PC-9 (cell line): ENCODE results near the gene NOTCH3.

Source experiments
- EZH2 ChIP-seq: fragments of 200-600 bp; sonication (generic); IDR thresholded peaks from 2 replicates; pipeline ENCODE4 v1.8.0; 2017; ENCODE audit warnings: antibody characterized with exemption, low read depth
- TF ChIP-seq, protein P1 (sequence below): fragments of 200-600 bp; sonication (generic); conservative IDR thresholded peaks from 2 replicates; pipeline ENCODE4 v1.6.1; 2017; ENCODE audit warnings: mixed run types, antibody characterized with exemption, mild to moderate bottlenecking, moderate library complexity

DNA sequence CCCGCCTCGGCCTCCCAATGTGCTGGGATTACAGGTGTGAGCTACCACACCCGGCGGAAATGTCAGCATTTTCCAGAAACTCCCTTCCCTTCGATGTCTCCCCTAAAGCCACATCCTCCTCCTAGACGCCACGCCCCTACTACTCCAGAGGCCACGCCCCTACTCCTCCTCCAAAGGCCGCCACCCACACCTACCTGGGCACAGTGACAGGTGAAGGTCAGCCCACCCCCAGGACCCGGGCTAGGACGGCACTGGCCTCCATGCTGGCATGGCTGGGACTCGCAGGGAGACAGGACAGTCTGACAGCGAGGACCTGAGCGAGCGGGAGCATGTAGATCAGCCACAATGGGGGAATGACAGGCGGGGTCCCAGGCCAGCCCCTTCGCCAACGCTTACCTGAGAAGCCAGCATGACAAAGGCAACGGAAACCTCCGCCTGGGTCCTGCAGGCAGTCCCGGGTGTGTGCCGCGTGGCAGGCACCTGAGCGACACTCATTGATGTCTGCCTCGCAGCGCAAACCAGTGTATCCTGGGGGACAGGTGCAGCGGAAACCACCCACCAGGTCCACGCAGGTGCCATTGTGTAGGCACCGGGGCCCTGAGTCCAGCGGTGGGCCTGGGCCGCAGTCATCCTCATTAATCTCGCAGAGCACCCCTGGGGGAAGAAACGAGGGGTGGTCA, 22.0 kb downstream of the NOTCH3 start:
- TF ChIP-seq, protein P1, sequence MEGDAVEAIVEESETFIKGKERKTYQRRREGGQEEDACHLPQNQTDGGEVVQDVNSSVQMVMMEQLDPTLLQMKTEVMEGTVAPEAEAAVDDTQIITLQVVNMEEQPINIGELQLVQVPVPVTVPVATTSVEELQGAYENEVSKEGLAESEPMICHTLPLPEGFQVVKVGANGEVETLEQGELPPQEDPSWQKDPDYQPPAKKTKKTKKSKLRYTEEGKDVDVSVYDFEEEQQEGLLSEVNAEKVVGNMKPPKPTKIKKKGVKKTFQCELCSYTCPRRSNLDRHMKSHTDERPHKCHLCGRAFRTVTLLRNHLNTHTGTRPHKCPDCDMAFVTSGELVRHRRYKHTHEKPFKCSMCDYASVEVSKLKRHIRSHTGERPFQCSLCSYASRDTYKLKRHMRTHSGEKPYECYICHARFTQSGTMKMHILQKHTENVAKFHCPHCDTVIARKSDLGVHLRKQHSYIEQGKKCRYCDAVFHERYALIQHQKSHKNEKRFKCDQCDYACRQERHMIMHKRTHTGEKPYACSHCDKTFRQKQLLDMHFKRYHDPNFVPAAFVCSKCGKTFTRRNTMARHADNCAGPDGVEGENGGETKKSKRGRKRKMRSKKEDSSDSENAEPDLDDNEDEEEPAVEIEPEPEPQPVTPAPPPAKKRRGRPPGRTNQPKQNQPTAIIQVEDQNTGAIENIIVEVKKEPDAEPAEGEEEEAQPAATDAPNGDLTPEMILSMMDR: no peak
- no peak for TF ChIP-seq EZH2
